Lung (tissue), 12 donors: Measurements from ENCODE around the gene IL17B. TPM values are rescaled to one million over a fixed set of nuclear protein-coding genes. Genes with fewer than 3 reads are reported as not detected.

Experiments
- ATAC-seq: fragments of 200-7000 bp; cut with Tn5 transposase; one replicate; pipeline ENCODE4 v1.9.1; 2020; ENCODE audit warnings: moderate number of reproducible peaks; ENCODE audit not compliant: insufficient read depth, low FRiP score
- DNase-seq, 3 donors: peaks; one replicate each; pipeline ENCODE4 v3.0.0-alpha.2; 2013 to 2017
- H3K27ac ChIP-seq, 2 donors: one replicate each; pipeline ENCODE4 v1.5.1; 2013; ENCODE audit warnings: mild to moderate bottlenecking in 2 of 2, moderate library complexity in 2 of 2, control low read depth in 1 of 2, inconsistent platforms in 1 of 2, low read depth in 1 of 2, low read length in 1 of 2
- H3K27me3 ChIP-seq, 3 donors: one replicate each; pipeline ENCODE4 v1.5.1; 2013; ENCODE audit warnings: low read length in 2 of 3; ENCODE audit not compliant: control insufficient read depth in 3 of 3, insufficient read depth in 3 of 3
- H3K36me3 ChIP-seq, 4 donors: one replicate each; pipeline ENCODE4 v1.5.1; 2013; ENCODE audit warnings: low read length in 4 of 4, mild to moderate bottlenecking in 1 of 4, moderate library complexity in 1 of 4; ENCODE audit not compliant: control insufficient read depth in 4 of 4, insufficient read depth in 4 of 4
- H3K4me1 ChIP-seq, 5 donors: one replicate each; pipeline ENCODE4 v1.5.1; 2013; ENCODE audit warnings: low read length in 5 of 5, mild to moderate bottlenecking in 2 of 5, moderate library complexity in 1 of 5; ENCODE audit not compliant: control insufficient read depth in 5 of 5, insufficient read depth in 5 of 5
- H3K4me3 ChIP-seq: one replicate; pipeline ENCODE4 v1.5.1; 2013; ENCODE audit warnings: mild to moderate bottlenecking, control low read depth, moderate library complexity
- H3K9ac ChIP-seq, 2 donors: one replicate each; pipeline ENCODE4 v1.5.1; 2013; ENCODE audit warnings: low read length in 2 of 2, control low read depth in 1 of 2; ENCODE audit not compliant: insufficient read depth in 1 of 2
- H3K9me3 ChIP-seq, 4 donors: one replicate each; pipeline ENCODE4 v1.5.1; 2013; ENCODE audit warnings: low read length in 3 of 4, mild to moderate bottlenecking in 1 of 4, moderate library complexity in 1 of 4; ENCODE audit not compliant: control insufficient read depth in 4 of 4, insufficient read depth in 3 of 4
- WGBS, 2 donors: extraction: QIAGEN DNeasy Blood & Tissue Kit; methylation state at CpG; one replicate each; pipeline ENCODE4 v1.1.7; 2013; 5-methylcytosine and 5-hydroxymethylcytosine counted together
- polyA plus RNA-seq, 2 donors: library from polyadenylated mRNA; stranded (reverse); fragments of 200-250 nt; gene quantifications; one replicate each; pipeline ENCODE4 v1.2.1, GENCODE V29; 2013
- total RNA-seq, 2 donors: library from RNA; depleted of rRNA in 1 of 2; stranded (reverse); fragments of >200 nt in 1 of 2; gene quantifications; one replicate each; pipeline ENCODE4 v1.2.1, GENCODE V29; 2014 to 2021
- TF ChIP-seq, protein P1 (sequence below): IDR thresholded peaks from 2 replicates; pipeline ENCODE4 v1.5.1; 2012; ENCODE audit warnings: mild to moderate bottlenecking; ENCODE audit errors: control extremely low read depth, extremely low read depth
- donor health status: control.
- donor health status: control.
- donor health status: Bipolar disorder and iron deficiency.
- donor health status: healthy.
- donor health status: DM: yes; HTN: yes; CAD: no.

IL17B gene
- total and polyA plus RNA-seq, 4 donors = 0.26 to 1.3 (median 0.39) TPM

DNA sequence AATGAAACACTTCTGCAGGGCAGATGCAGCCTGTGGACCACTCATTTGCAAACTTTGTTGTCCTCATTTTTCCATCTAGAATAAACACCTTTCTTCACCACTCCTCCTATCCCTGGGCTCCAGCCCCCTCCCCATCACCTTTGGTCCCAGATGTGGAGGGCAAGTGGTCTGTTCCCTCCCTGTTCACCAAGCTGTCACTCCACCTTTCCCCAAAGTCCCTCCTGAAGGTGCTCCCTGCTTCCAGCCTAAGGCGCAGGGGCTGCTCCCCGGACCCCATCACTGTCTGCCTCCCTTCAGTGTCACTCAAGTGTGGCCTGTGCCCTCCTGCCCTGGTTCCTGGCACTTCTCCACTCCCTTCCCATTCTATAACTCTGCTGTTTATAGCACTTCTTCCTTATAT is 14.4 kb downstream of the IL17B start:
- no peak overlapping the region for H3K4me3 ChIP-seq
- H3K27me3 ChIP-seq = no peaks in the 10 kb centered on the region
- H3K27ac ChIP-seq = no peak overlapping the region
- H3K4me1 ChIP-seq = peaks cover 0 to 4% (median 0%) of the 10 kb centered on the region in 5 donors
- H3K36me3 ChIP-seq = no peaks in the 10 kb centered on the region
- no peak overlapping the region for H3K9ac ChIP-seq
- DNase-seq = no peak
- ATAC-seq = no peak
- 93 to 96% methylated on average over 2 of the region's 2 CpGs for WGBS, 2 donors
- TF ChIP-seq, protein P1, sequence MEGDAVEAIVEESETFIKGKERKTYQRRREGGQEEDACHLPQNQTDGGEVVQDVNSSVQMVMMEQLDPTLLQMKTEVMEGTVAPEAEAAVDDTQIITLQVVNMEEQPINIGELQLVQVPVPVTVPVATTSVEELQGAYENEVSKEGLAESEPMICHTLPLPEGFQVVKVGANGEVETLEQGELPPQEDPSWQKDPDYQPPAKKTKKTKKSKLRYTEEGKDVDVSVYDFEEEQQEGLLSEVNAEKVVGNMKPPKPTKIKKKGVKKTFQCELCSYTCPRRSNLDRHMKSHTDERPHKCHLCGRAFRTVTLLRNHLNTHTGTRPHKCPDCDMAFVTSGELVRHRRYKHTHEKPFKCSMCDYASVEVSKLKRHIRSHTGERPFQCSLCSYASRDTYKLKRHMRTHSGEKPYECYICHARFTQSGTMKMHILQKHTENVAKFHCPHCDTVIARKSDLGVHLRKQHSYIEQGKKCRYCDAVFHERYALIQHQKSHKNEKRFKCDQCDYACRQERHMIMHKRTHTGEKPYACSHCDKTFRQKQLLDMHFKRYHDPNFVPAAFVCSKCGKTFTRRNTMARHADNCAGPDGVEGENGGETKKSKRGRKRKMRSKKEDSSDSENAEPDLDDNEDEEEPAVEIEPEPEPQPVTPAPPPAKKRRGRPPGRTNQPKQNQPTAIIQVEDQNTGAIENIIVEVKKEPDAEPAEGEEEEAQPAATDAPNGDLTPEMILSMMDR = no peak
- no peaks in the 10 kb centered on the region for H3K9me3 ChIP-seq

DNA sequence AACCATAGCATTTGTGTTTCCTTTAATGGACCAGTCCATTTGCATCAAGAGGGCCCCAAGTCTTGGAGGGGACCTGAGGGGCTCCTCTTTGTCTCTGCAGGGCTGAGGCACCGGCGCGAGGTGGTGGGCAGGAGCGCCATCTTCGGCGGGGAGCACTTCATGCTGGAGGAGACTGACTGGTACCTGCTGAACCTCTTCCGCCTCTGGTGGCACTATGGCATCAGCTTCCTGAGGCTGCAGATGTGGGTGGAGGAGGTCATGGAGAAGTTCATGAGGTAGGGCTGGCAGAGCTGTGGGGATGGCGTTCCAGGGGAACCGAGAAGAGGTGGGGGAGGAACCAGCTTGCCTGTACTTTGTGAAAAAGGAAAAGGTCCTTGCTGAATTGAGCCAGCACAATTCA is 15.2 kb downstream of the IL17B start:
- no peak for ATAC-seq
- TF ChIP-seq, protein P1 = no peak
- WGBS, 2 donors = 94 to 96% methylated on average over 9 of the region's 9 CpGs
- Histone ChIP-seq H3K27me3 (no peaks in the 10 kb centered on the region), H3K4me1 (peaks cover 0 to 12% (median 0%) of the 10 kb centered on the region in 5 donors), H3K9ac (no peak overlapping the region), H3K9me3 (no peaks in the 10 kb centered on the region), H3K36me3 (no peaks in the 10 kb centered on the region), H3K4me3 (no peak overlapping the region), H3K27ac (no peak overlapping the region)
- no peak for DNase-seq

DNA sequence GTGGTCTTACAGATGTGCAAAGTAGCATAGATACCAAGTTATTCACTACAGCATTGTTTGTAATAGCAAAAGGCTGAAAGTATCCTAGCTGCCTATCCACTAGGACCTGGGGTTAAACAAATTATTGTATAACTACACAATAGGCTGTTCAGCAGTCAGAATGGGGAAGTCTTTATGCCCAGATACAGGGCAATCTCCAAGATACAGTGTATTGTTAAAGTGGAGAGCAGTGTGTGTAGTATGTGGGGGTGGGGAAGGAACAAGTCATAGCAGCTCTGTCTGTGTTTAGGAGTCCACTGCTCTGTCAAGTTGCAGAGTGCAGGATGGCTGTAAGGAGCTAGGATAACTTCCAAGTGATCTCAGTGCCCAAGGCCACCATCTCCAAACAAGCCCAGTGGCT is 15.7 kb downstream of the IL17B start:
- Histone ChIP-seq H3K9ac (no peak overlapping the region), H3K4me1 (peaks cover 0 to 17% (median 4%) of the 10 kb centered on the region in 5 donors)
- no peak for ATAC-seq

DNA sequence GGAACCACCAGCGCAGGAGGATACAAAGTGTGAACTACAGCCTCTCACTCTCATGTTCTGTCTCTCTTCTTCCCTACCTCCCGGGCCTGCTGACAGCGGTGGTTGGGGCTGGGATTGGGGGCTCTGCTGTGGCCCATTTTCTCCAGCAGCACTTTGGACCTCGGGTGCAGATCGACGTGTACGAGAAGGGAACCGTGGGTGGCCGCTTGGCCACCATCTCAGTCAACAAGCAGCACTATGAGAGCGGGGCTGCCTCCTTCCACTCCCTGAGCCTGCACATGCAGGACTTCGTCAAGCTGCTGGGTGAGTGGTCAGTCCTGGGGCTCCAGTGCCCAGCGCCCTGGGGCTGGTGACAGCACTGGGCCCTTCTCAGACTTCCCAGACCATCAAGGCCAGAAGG is 16.6 kb downstream of the IL17B start:
- Histone ChIP-seq H3K27ac (no peak overlapping the region), H3K4me1 (peaks cover 0 to 21% (median 6%) of the 10 kb centered on the region in 5 donors), H3K4me3 (no peak overlapping the region), H3K27me3 (no peaks in the 10 kb centered on the region), H3K9me3 (no peaks in the 10 kb centered on the region), H3K36me3 (no peaks in the 10 kb centered on the region), H3K9ac (no peak overlapping the region)
- 93 to 98% methylated on average over 12 of the region's 12 CpGs for WGBS, 2 donors
- TF ChIP-seq, protein P1 = no peak
- ATAC-seq = no peak
- DNase-seq = no peak

More for the DNA sequence above, 15.7 kb downstream of the IL17B start:
- no peaks in the 10 kb centered on the region for H3K36me3 ChIP-seq
- TF ChIP-seq, protein P1 = no peak
- H3K4me3 ChIP-seq = no peak overlapping the region
- no peak for DNase-seq
- H3K9me3 ChIP-seq = no peaks in the 10 kb centered on the region
- H3K27me3 ChIP-seq = no peaks in the 10 kb centered on the region
- no peak overlapping the region for H3K27ac ChIP-seq
